Neural cell (in vitro differentiated cells): ENCODE results near the gene PSD2.

Experiments used
- CTCF ChIP-seq: fragments of 450-650 bp; IDR thresholded peaks from 2 replicates; pipeline ENCODE4 v1.5.1; 2014; ENCODE audit warnings: antibody characterized with exemption, mild to moderate bottlenecking, moderate library complexity; ENCODE audit not compliant: poor library complexity, severe bottlenecking
- EZH2 ChIP-seq: fragments of 200-600, 300-800 bp; shearing (Covaris generic), sonication (generic); IDR thresholded peaks from 2 replicates; pipeline ENCODE4 v1.6.1; 2014; ENCODE audit warnings: antibody characterized with exemption, low read length, borderline replicate concordance, mild to moderate bottlenecking; ENCODE audit not compliant: insufficient read depth, poor library complexity, severe bottlenecking
- TF ChIP-seq, protein P1 (sequence below): IDR thresholded peaks from 2 replicates; pipeline ENCODE4 v1.6.1; 2012; ENCODE audit warnings: borderline replicate concordance

- no peak for TF ChIP-seq CTCF
- TF ChIP-seq EZH2, result no peak
- TF ChIP-seq, protein P1, sequence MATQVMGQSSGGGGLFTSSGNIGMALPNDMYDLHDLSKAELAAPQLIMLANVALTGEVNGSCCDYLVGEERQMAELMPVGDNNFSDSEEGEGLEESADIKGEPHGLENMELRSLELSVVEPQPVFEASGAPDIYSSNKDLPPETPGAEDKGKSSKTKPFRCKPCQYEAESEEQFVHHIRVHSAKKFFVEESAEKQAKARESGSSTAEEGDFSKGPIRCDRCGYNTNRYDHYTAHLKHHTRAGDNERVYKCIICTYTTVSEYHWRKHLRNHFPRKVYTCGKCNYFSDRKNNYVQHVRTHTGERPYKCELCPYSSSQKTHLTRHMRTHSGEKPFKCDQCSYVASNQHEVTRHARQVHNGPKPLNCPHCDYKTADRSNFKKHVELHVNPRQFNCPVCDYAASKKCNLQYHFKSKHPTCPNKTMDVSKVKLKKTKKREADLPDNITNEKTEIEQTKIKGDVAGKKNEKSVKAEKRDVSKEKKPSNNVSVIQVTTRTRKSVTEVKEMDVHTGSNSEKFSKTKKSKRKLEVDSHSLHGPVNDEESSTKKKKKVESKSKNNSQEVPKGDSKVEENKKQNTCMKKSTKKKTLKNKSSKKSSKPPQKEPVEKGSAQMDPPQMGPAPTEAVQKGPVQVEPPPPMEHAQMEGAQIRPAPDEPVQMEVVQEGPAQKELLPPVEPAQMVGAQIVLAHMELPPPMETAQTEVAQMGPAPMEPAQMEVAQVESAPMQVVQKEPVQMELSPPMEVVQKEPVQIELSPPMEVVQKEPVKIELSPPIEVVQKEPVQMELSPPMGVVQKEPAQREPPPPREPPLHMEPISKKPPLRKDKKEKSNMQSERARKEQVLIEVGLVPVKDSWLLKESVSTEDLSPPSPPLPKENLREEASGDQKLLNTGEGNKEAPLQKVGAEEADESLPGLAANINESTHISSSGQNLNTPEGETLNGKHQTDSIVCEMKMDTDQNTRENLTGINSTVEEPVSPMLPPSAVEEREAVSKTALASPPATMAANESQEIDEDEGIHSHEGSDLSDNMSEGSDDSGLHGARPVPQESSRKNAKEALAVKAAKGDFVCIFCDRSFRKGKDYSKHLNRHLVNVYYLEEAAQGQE, result no peak
These were observed 12.1 kb upstream of the PSD2 start for GRCh38 chr5:139783436-139783965.
